Measurements from ENCODE around the gene LDHA. TPM values are rescaled to one million over a fixed set of nuclear protein-coding genes. Genes with fewer than 3 reads are reported as not detected.
A peak's percentile ranks its signal among the peaks of the same experiment; 100 is the strongest.

LDHA gene
- 1,402 and 1,441 TPM in 2 replicates for total RNA-seq (2014; rRNA removed)
- Bru-seq, nascent RNA = percentile 99 among the genes with signal in this experiment
- percentile 100 among the genes with signal in this experiment for BruChase-seq, experiment 1, labeled RNA remaining after a 6-hour chase
- BruChase-seq, experiment 2, labeled RNA remaining after a 2-hour chase = percentile 99 among the genes with signal in this experiment
- long read RNA-seq, transcript LDHA-202 (5 exons, 2,169 nt) = minor isoform, 88 of 1,552 reads
- long read RNA-seq, transcript LDHA-216 (4 exons, 1,345 nt) = minor isoform, 9 of 1,552 reads
- long read RNA-seq, transcript LDHA-205 (8 exons, 2,416 nt) = major isoform, 1,344 of 1,552 reads
- long read RNA-seq, transcript LDHA-220 (7 exons, 1,288 nt) = minor isoform, 32 of 1,552 reads
- long read RNA-seq, partial matches to known transcripts = 61 of 1,552 reads
- long read RNA-seq, other reads (novel, unspliced or antisense) = 11 of 1,552 reads

- Histone ChIP-seq H3K36me3 (ENCODE audit: low read depth, low read length) (peaks cover 37% of the 10 kb centered on the region), H3K4me1 (ENCODE audit: insufficient read depth, low read length) (peaks cover 22% of the 10 kb centered on the region), H3K9me2 (replicated peaks; ENCODE audit: low read length) (no peaks in the 10 kb centered on the region), H2AFZ (ENCODE audit: low read length) (peak within 1 kb of the TSS; percentile 71), H3K9me3 (ENCODE audit: low read length) (no peaks in the 10 kb centered on the region), H3K27ac (ENCODE audit: low read length) (peak within 1 kb of the TSS; percentile 82), H3K4me2 (ENCODE audit: low read length) (peak within 1 kb of the TSS; percentile 94), H3K9ac (ENCODE audit: low read length) (peak within 1 kb of the TSS; percentile 98), H3F3A (ENCODE audit: low read length, unreplicated experiment) (peaks cover 6% of the 10 kb centered on the region), H3K27me3 (ENCODE audit: low read length) (no peaks in the 10 kb centered on the region), H3K4me3 (ENCODE audit: low read length) (peak within 1 kb of the TSS; percentile 93), H4K20me1 (ENCODE audit: low read length) (peaks cover 43% of the 10 kb centered on the region), H3K79me2 (ENCODE audit: low read length) (peaks cover 63% of the 10 kb centered on the region)
- ATAC-seq (peak; percentile 72), DNase-seq (peak; percentile 93)
- TF ChIP-seq EZH2phosphoT487 (IDR thresholded peaks at IDR 0.05; ENCODE audit: borderline replicate concordance, low read length) (peak; percentile 98), CTCF (conservative IDR thresholded peaks at IDR 0.05; ENCODE audit: low read depth, low read length) (no peak)
- POLR2A ChIA-PET (ENCODE audit: unreplicated experiment) = interaction anchor here (0.5 to 1.2 kb wide), 6 partner anchors 10 to 1407 kb away, joined by 3 to 28 read pairs (median 6); no protein-coding TSS in a partner anchor
- intact Hi-C loops (cut with micrococcal nuclease) = loop anchor here (1.0 kb wide), 1 partner anchor 10 kb away; no protein-coding TSS in a partner anchor
- no TSS peak for BruUV-seq (replicated peaks)
- CTCF ChIA-PET = no interaction called here
Measured at GRCh38 chr11:18394275-18394927, at the start of gene LDHA. Gene LDHA, plus strand, starts transcription at chr11:18394563. Its CDS starts 2,280 bp downstream, at chr11:18396843.

GRCh38 chr11:18347471-18348125 is 46.8 kb upstream of the LDHA start:
- peaks cover 18% of the 10 kb centered on the region for H3K4me1 ChIP-seq (ENCODE audit: insufficient read depth, low read length)
- no peaks in the 10 kb centered on the region for H3K79me2 ChIP-seq (ENCODE audit: low read length)
- TF ChIP-seq CTCF (conservative IDR thresholded peaks at IDR 0.05; ENCODE audit: low read depth, low read length) (no peak), EZH2phosphoT487 (IDR thresholded peaks at IDR 0.05; ENCODE audit: borderline replicate concordance, low read length) (no peak), EZH2 (IDR thresholded peaks at IDR 0.05; ENCODE audit: low read length, unreplicated experiment) (no peak)
- intact Hi-C loops (cut with micrococcal nuclease) = no loop called here
- no peaks in the 10 kb centered on the region for H3K27me3 ChIP-seq (ENCODE audit: low read length)
- BruUV-seq (replicated peaks) = no TSS peak
- no peaks in the 10 kb centered on the region for H3K9me3 ChIP-seq (ENCODE audit: low read length)
- no peaks in the 10 kb centered on the region for H4K20me1 ChIP-seq (ENCODE audit: low read length)
- H3K27ac ChIP-seq (ENCODE audit: low read length) = peak overlapping the region; percentile 54
- H3K4me2 ChIP-seq (ENCODE audit: low read length) = peak overlapping the region; percentile 23; the same call in 1 of the 2 replicates
- no peaks in the 10 kb centered on the region for H3K9me2 ChIP-seq (replicated peaks; ENCODE audit: low read length)
- ATAC-seq = peak; percentile 76
- H3K9ac ChIP-seq (ENCODE audit: low read length) = no peak overlapping the region
- peaks cover 24% of the 10 kb centered on the region for H3K36me3 ChIP-seq (ENCODE audit: low read depth, low read length)
- no peaks in the 10 kb centered on the region for H3F3A ChIP-seq (ENCODE audit: low read length, unreplicated experiment)
- H2AFZ ChIP-seq (ENCODE audit: low read length) = no peak overlapping the region
- no peak overlapping the region for H3K4me3 ChIP-seq (ENCODE audit: low read length)
- POLR2A ChIA-PET (ENCODE audit: unreplicated experiment) = no interaction called here
- CTCF ChIA-PET = no interaction called here
- peak; percentile 47 for DNase-seq
